ENCODE data around the gene TMEM209. TPM values are rescaled to one million over a fixed set of nuclear protein-coding genes. Genes with fewer than 3 reads are reported as not detected.
"Not testable (repeated sequence)": the region's sequence is repeated elsewhere in the genome, so short reads cannot be mapped to it uniquely, and the experiment has no call there.

TMEM209 gene
- total RNA-seq, 1 donor from 2014 or later, result 36.1 TPM

DNA sequence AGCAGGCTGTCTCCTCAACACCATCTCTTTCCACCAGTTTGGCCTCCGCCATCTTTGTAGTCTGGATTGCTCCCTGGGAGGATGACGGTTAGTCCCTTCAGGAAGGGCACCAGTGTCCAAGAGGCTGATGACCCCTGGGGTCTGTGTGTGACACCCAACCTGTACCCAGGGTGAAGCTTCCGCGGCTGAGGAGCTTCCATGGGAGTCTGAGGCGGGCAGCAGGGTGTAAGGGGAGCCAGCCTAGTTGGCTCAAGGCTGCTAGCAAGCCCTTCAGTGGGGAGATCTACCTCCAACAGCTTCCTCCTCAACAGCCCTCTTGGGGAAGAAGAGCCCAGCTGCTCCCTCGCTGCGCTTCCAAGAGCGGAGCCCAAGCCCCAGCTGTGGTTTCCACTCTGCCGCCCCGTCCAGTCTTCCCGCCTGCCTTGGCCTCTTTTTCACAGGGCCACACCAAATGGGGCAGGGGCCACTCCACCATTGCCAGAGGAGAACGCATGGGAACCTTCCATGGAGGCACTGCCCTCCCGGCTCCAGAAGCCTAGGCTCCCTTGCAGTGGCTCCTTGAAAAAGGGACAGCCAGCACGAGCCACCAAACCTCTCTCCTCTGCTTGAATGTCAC, 57.4 kb downstream of the TMEM209 start:
- H3K4me3 Mint-ChIP-seq, result no peak overlapping the region
- no peaks in the 10 kb centered on the region for H3K36me3 Mint-ChIP-seq
- peaks cover 24% of the 10 kb centered on the region for H3K4me1 Mint-ChIP-seq (ENCODE audit: unreplicated experiment)
- H3K27ac Mint-ChIP-seq, result no peak overlapping the region
- no peak for TF ChIP-seq CTCF (conservative IDR thresholded peaks at IDR 0.05)
- H3K27me3 Mint-ChIP-seq, result no peaks in the 10 kb centered on the region
- DNase-seq (ENCODE audit: extremely low spot score, unreplicated experiment), result peak; percentile 60
- no peaks in the 10 kb centered on the region for H3K9me3 Mint-ChIP-seq

DNA sequence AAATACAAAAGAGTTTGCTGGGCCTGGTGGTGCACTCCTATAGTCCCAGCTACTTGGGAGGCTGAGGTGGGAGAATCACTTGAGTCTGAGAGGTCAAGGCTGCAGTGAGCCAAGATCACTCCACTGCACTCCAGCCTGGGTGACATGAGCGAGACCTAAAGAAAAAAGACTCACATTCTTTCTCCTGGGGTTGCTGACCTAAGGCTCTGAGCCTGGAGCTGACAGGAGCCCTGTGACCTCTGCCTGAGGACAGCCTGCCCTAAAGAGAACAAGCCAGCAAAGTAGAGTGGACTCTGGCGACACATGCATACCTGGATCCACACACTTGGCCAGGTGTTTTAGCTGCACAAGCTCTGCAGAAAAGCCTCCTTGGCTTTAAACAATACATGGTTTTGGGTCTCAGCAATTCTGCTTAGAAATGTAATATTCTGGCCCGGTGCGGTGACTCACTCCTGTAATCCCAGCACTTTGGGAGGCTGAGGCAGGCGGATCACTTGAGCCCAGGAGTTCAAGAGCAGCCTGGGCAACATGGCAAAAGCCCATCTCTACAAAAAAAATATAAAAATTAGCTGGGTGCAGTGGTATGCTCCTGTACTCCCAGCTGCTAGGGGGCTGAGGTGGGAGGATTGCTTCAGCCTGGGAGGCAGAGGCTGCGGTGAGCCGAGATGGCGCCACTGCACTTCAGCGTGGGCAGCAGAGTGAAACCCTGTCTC, 58.4 kb downstream of the TMEM209 start:
- no peaks in the 10 kb centered on the region for H3K9me3 Mint-ChIP-seq
- no peak overlapping the region for H3K4me3 Mint-ChIP-seq
- H3K27ac Mint-ChIP-seq, result no peak overlapping the region
- DNase-seq (ENCODE audit: extremely low spot score, unreplicated experiment), result peak; percentile 27
- H3K27me3 Mint-ChIP-seq, result no peaks in the 10 kb centered on the region
- H3K36me3 Mint-ChIP-seq, result no peaks in the 10 kb centered on the region
- TF ChIP-seq CTCF (conservative IDR thresholded peaks at IDR 0.05), result no peak
- peaks cover 30% of the 10 kb centered on the region for H3K4me1 Mint-ChIP-seq (ENCODE audit: unreplicated experiment)

- H3K4me1 Mint-ChIP-seq (ENCODE audit: unreplicated experiment), result peaks cover 35% of the 10 kb centered on the region
- H3K9me3 Mint-ChIP-seq; H3K36me3 Mint-ChIP-seq; H3K27me3 Mint-ChIP-seq; DNase-seq (ENCODE audit: extremely low spot score, unreplicated experiment); H3K4me3 Mint-ChIP-seq: not testable (repeated sequence)
- peak overlapping the region; percentile 84 for H3K27ac Mint-ChIP-seq
Measured at GRCh38 chr7:130146142-130146541, 59.1 kb downstream of the TMEM209 start.

- Mint-ChIP-seq H3K27ac (peak overlapping the region; percentile 84), H3K9me3 (no peaks in the 10 kb centered on the region), H3K4me3 (no peak overlapping the region), H3K27me3 (no peaks in the 10 kb centered on the region), H3K4me1 (ENCODE audit: unreplicated experiment) (peaks cover 35% of the 10 kb centered on the region), H3K36me3 (no peaks in the 10 kb centered on the region)
- TF ChIP-seq CTCF (conservative IDR thresholded peaks at IDR 0.05), result peak; percentile 28
- peak; percentile 20 for DNase-seq (ENCODE audit: extremely low spot score, unreplicated experiment)
Measured at GRCh38 chr7:130145424-130146100, 59.6 kb downstream of the TMEM209 start.

- no peaks in the 10 kb centered on the region for H3K27me3 Mint-ChIP-seq
- peaks cover under 1% of the 10 kb centered on the region for H3K36me3 Mint-ChIP-seq
- TF ChIP-seq CTCF (conservative IDR thresholded peaks at IDR 0.05), result no peak
- peaks cover 41% of the 10 kb centered on the region for H3K4me1 Mint-ChIP-seq (ENCODE audit: unreplicated experiment)
- peak; percentile 66 for DNase-seq (ENCODE audit: extremely low spot score, unreplicated experiment)
- peak overlapping the region; percentile 76 for H3K4me3 Mint-ChIP-seq
- H3K27ac Mint-ChIP-seq, result peak overlapping the region; percentile 91
- no peaks in the 10 kb centered on the region for H3K9me3 Mint-ChIP-seq
Measured at GRCh38 chr7:130144312-130145171, 60.7 kb downstream of the TMEM209 start.

Measured in type B pancreatic cell (in vitro differentiated cells).